ENCODE results near the gene NMNAT1. TPM values are rescaled to one million over a fixed set of nuclear protein-coding genes. Genes with fewer than 3 reads are reported as not detected.

NMNAT1 gene
- total and polyA plus RNA-seq, 2 experiments from 2014 or later, result 16.9 to 24.1 TPM

DNA sequence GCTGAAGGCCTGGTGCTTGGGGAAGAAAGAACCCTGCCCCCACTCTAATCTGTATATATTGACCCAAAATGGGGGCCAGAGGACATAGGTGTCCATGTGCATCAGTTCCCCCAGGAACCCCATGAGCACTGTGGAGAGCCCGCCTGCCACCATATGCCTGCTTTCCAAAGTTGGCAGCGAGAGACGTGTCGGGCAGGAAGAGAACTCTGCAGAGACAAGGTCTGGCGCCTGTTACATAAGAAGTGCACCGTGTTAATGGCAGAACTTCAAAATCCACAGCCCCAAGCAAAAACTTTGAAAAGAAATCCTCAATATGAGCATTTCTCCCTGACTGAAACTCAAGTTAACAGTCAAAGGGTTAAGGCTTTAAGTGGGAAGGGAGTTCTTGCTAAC lies 41.2 kb upstream of the NMNAT1 start:
- H3K4me1 ChIP-seq (ENCODE audit: low read depth), result peaks cover 32% of the 10 kb centered on the region
- no peaks in the 10 kb centered on the region for H3K36me3 ChIP-seq
- no peak overlapping the region for H3K4me3 ChIP-seq
- no peaks in the 10 kb centered on the region for H3K9me3 ChIP-seq (ENCODE audit: low read depth)
- TF ChIP-seq, protein P1, sequence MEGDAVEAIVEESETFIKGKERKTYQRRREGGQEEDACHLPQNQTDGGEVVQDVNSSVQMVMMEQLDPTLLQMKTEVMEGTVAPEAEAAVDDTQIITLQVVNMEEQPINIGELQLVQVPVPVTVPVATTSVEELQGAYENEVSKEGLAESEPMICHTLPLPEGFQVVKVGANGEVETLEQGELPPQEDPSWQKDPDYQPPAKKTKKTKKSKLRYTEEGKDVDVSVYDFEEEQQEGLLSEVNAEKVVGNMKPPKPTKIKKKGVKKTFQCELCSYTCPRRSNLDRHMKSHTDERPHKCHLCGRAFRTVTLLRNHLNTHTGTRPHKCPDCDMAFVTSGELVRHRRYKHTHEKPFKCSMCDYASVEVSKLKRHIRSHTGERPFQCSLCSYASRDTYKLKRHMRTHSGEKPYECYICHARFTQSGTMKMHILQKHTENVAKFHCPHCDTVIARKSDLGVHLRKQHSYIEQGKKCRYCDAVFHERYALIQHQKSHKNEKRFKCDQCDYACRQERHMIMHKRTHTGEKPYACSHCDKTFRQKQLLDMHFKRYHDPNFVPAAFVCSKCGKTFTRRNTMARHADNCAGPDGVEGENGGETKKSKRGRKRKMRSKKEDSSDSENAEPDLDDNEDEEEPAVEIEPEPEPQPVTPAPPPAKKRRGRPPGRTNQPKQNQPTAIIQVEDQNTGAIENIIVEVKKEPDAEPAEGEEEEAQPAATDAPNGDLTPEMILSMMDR (IDR thresholded peaks at IDR 0.05; ENCODE audit: low read depth, low read length), result no peak
- DNase-seq (ENCODE audit: low read depth in 1 of 2, low spot score in 1 of 2), result no peak
- H3K27me3 ChIP-seq, result no peaks in the 10 kb centered on the region
- peak overlapping the region; percentile 89 for H3K27ac ChIP-seq

DNA sequence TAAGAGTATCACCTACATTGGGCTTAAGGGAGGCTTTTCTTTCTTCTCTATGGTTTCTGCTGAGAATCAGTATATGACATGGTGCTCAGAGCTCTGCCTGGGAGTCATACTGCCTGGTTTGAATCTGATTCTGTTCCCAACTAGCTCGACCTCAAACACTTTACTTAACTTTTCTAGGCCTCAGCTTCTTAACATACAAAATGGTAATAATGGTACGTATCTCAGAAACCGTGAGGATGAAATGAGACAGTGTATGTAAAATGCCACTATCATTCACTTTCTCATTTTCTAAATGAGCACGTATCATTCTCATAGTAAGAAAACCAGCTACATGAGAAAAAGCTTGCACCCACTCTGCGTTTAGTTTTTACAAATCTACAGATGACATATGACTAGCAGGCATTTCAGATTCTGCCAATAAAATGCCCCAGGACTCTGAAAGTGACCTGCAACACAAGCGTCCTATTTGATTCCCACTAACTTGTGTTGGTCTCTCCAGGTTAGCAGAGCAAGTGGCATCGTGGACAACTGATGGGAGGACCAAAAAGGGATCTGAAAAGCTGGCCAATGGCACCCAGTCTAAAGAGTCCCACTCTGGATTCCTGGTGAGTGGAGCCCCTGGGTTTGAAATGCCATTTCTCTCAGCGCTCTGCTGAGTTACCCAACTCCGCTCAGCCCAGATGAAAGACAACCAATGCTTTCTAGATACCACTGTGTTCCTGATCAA lies 39.3 kb upstream of the NMNAT1 start:
- Histone ChIP-seq H3K4me1 (ENCODE audit: low read depth) (peaks cover 33% of the 10 kb centered on the region), H3K27me3 (no peaks in the 10 kb centered on the region), H3K4me3 (no peak overlapping the region), H3K9me3 (ENCODE audit: low read depth) (no peaks in the 10 kb centered on the region), H3K27ac (peak overlapping the region; percentile 26), H3K36me3 (no peaks in the 10 kb centered on the region)
- TF ChIP-seq, protein P1 (IDR thresholded peaks at IDR 0.05; ENCODE audit: low read depth, low read length), result no peak
- DNase-seq (ENCODE audit: low read depth in 1 of 2, low spot score in 1 of 2), result no peak

DNA sequence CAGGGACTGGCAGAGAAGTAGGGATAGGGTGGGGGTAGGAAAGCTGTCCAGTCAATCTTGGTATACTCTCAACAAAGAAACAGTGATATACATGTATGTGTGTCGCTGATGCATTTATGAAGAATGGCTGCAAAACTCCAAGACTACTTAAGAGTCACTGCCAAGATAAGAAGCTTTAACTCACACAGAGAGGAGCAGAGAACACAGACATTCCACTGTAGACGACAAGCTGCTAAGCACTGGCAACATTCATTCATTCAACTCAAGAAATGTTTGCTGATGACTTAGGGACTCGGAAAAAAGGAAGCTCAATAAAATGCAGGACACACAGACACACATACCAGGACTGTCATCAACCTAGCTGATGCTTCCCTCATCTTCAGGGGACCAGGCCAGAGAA lies 38.7 kb upstream of the NMNAT1 start:
- TF ChIP-seq, protein P1 (IDR thresholded peaks at IDR 0.05; ENCODE audit: low read depth, low read length), result no peak
- Histone ChIP-seq H3K4me3 (no peak overlapping the region), H3K9me3 (ENCODE audit: low read depth) (no peaks in the 10 kb centered on the region), H3K27ac (peak overlapping the region; percentile 26), H3K4me1 (ENCODE audit: low read depth) (peaks cover 37% of the 10 kb centered on the region), H3K27me3 (no peaks in the 10 kb centered on the region), H3K36me3 (no peaks in the 10 kb centered on the region)
- no peak for DNase-seq (ENCODE audit: low read depth in 1 of 2, low spot score in 1 of 2)

DNA sequence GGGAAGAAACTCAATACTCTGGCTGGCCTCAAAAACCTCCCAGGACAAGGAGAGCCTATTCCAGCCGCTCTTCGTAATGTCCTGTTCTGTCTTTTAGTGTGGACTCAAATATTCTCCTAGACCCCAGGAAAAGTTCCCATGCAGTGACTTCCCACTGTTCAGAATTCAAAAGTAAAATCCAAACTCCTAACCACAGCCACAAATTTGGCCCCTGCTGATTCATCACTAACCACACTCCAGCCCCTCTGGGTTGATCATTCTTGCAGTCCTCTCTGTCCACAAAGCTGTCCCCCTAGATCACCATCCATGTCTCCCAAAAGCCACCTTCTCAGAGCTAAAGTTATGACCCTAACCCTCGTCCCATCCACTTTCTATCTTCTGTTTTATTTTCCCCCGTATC lies 38.3 kb upstream of the NMNAT1 start:
- Histone ChIP-seq H3K4me3 (no peak overlapping the region), H3K4me1 (ENCODE audit: low read depth) (peaks cover 37% of the 10 kb centered on the region), H3K27me3 (no peaks in the 10 kb centered on the region), H3K36me3 (no peaks in the 10 kb centered on the region), H3K9me3 (ENCODE audit: low read depth) (no peaks in the 10 kb centered on the region), H3K27ac (peak overlapping the region; percentile 26)
- TF ChIP-seq, protein P1 (IDR thresholded peaks at IDR 0.05; ENCODE audit: low read depth, low read length), result no peak
- DNase-seq (ENCODE audit: low read depth in 1 of 2, low spot score in 1 of 2), result no peak

DNA sequence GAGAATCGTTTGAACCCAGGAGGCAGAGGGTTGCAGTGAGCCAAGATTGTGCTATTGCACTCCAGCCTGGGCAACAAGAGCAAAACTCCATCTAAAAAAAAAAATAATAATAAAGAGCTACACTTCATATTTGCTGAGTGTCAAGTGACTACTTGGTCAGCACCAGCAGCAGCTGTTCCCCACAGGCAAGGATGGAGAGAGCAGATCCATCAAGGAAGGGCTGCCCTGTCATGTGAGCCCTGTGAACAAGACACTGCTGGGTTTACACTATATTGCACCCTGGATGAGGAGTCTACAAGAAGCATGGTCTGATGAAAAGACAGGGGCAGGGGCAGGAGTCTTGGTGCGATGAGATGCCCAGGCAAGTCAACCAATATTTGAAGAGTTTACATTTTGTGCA lies 36.8 kb upstream of the NMNAT1 start:
- TF ChIP-seq, protein P1 (IDR thresholded peaks at IDR 0.05; ENCODE audit: low read depth, low read length), result no peak
- H3K4me3 ChIP-seq, result no peak overlapping the region
- H3K9me3 ChIP-seq (ENCODE audit: low read depth), result no peaks in the 10 kb centered on the region
- no peaks in the 10 kb centered on the region for H3K27me3 ChIP-seq
- H3K36me3 ChIP-seq, result no peaks in the 10 kb centered on the region
- peaks cover 26% of the 10 kb centered on the region for H3K4me1 ChIP-seq (ENCODE audit: low read depth)
- DNase-seq (ENCODE audit: low read depth in 1 of 2, low spot score in 1 of 2), result no peak
- H3K27ac ChIP-seq, result no peak overlapping the region

Measured in cardiac muscle cell (in vitro differentiated cells and primary cell).